Measurements from ENCODE around the gene GRHL1.

The GRHL1 gene

DNA sequence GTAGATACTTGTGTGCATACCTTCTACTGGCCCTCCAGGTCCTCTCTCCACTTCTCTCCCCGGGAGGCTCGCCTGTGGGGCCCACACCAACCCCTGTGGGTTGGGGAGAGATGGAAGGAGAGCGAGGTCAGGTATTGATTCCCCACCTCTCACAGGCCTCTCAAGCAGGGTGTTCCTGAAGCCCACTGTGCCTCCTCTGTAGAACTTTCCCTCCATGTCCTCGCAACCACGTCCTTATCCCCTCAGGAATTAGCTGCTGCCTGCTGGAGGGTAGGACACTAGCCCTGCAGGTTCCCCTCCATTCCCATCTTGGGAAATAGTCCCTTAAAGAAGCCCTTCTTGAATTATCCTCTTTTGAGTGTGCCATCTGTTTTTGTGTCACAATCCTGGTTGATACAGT lies 52.9 kb downstream of the GRHL1 start:
- Histone ChIP-seq H3K79me2 (ENCODE audit: low read length) (no peaks in the 10 kb centered on the region), H3K4me1 (ENCODE audit: low read length) (no peaks in the 10 kb centered on the region), H3K4me2 (ENCODE audit: low read depth, low read length) (no peak overlapping the region), H3F3A (ENCODE audit: insufficient read depth, low read length) (no peaks in the 10 kb centered on the region), H3K9me3 (replicated peaks; ENCODE audit: insufficient read depth, low read length) (no peaks in the 10 kb centered on the region), H3K9ac (ENCODE audit: low read length) (no peak overlapping the region), H2AFZ (ENCODE audit: low read length) (no peak overlapping the region), H3K27me3 (replicated peaks; ENCODE audit: insufficient read depth, low read length) (no peaks in the 10 kb centered on the region), H3K9me2 (replicated peaks; ENCODE audit: insufficient read depth, low read length) (no peaks in the 10 kb centered on the region), H3K36me3 (replicated peaks; ENCODE audit: insufficient read depth, low read length) (no peaks in the 10 kb centered on the region), H4K20me1 (ENCODE audit: insufficient read depth, low read length) (no peaks in the 10 kb centered on the region), H3K27ac (ENCODE audit: low read length) (no peak overlapping the region), H3K4me3 (ENCODE audit: low read length) (no peak overlapping the region)
- TF ChIP-seq, protein P1, sequence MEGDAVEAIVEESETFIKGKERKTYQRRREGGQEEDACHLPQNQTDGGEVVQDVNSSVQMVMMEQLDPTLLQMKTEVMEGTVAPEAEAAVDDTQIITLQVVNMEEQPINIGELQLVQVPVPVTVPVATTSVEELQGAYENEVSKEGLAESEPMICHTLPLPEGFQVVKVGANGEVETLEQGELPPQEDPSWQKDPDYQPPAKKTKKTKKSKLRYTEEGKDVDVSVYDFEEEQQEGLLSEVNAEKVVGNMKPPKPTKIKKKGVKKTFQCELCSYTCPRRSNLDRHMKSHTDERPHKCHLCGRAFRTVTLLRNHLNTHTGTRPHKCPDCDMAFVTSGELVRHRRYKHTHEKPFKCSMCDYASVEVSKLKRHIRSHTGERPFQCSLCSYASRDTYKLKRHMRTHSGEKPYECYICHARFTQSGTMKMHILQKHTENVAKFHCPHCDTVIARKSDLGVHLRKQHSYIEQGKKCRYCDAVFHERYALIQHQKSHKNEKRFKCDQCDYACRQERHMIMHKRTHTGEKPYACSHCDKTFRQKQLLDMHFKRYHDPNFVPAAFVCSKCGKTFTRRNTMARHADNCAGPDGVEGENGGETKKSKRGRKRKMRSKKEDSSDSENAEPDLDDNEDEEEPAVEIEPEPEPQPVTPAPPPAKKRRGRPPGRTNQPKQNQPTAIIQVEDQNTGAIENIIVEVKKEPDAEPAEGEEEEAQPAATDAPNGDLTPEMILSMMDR (IDR thresholded peaks at IDR 0.05; ENCODE audit: low read length): no peak
- no peak for DNase-seq

DNA sequence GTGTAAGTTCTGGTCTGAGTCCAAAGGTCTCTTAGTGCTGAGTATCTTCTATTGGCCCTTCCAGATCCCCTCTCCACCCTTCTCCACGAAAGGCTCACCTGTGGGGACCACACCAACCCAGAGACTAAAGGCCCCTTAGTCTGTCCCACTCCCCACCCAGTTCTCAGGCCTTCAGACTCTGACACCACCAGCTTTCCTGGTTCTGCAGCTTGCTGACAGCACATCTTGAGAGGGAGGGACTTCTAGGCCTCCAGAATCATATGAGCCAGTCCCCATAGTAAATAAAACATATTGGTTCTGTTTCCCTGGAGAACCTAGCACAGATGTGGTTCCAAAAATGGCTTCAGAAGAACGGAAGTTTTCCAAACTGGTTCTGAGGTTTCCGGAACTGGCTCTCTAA lies 53.3 kb downstream of the GRHL1 start:
- no peaks in the 10 kb centered on the region for H3K9me2 ChIP-seq (replicated peaks; ENCODE audit: insufficient read depth, low read length)
- TF ChIP-seq, protein P1 (IDR thresholded peaks at IDR 0.05; ENCODE audit: low read length): no peak
- TF ChIP-seq EZH2 (optimal IDR thresholded peaks at IDR 0.05; ENCODE audit: low read depth, low read length) (no peak), EZH2phosphoT487 (IDR thresholded peaks at IDR 0.05; ENCODE audit: low read length) (no peak)
- no peaks in the 10 kb centered on the region for H3K4me1 ChIP-seq (ENCODE audit: low read length)
- DNase-seq: no peak
- no peaks in the 10 kb centered on the region for H3F3A ChIP-seq (ENCODE audit: insufficient read depth, low read length)
- no peak overlapping the region for H2AFZ ChIP-seq (ENCODE audit: low read length)
- H3K27ac ChIP-seq (ENCODE audit: low read length): no peak overlapping the region
- H3K79me2 ChIP-seq (ENCODE audit: low read length): no peaks in the 10 kb centered on the region
- no peaks in the 10 kb centered on the region for H4K20me1 ChIP-seq (ENCODE audit: insufficient read depth, low read length)
- H3K36me3 ChIP-seq (replicated peaks; ENCODE audit: insufficient read depth, low read length): no peaks in the 10 kb centered on the region
- no peaks in the 10 kb centered on the region for H3K9me3 ChIP-seq (replicated peaks; ENCODE audit: insufficient read depth, low read length)
- H3K9ac ChIP-seq (ENCODE audit: low read length): no peak overlapping the region
- H3K27me3 ChIP-seq (replicated peaks; ENCODE audit: insufficient read depth, low read length): no peaks in the 10 kb centered on the region
- no peak overlapping the region for H3K4me2 ChIP-seq (ENCODE audit: low read depth, low read length)
- H3K4me3 ChIP-seq (ENCODE audit: low read length): no peak overlapping the region

DNA sequence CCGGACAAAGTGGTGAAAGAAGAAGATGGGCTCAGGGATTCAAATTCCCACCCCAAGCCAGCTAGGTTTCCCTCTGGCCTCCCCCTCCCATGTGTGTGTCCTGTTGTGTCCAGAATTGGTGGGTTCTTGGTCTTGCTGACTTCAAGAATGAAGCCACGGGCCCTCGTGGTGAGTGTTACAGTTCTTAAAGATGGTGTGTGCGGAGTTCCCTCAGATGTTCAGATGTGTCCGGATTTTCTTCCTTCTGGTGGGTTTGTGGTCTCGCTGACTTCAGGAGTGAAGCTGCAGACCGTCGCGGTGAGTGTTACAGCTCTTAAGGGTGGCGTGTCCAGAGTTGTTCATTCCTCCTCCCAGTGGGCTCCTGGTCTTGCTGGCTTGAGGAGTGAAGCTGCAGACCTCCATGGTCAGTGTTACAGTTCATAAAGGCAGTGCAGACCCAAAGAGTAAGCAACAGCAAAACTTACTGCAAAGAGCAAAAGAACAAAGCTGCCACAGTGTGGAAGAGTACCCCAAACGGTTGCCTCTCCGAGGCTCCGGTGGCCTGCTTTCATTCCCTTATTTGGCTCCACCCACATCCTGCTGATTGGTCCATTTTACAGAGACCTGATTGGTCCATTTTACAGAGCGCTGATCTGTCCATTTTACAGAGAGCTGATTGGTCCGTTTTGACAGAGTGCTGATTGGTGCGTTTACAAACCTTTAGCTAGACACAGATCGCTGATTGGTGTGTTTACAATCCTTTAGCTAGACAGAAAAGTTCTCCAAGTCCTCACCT lies 54.2 kb downstream of the GRHL1 start:
- Histone ChIP-seq H4K20me1 (ENCODE audit: insufficient read depth, low read length) (no peaks in the 10 kb centered on the region), H3K4me2 (ENCODE audit: low read depth, low read length) (no peak overlapping the region), H3K9me2 (replicated peaks; ENCODE audit: insufficient read depth, low read length) (no peaks in the 10 kb centered on the region), H3K79me2 (ENCODE audit: low read length) (no peaks in the 10 kb centered on the region), H3K9me3 (replicated peaks; ENCODE audit: insufficient read depth, low read length) (no peaks in the 10 kb centered on the region), H3K4me3 (ENCODE audit: low read length) (no peak overlapping the region), H3F3A (ENCODE audit: insufficient read depth, low read length) (no peaks in the 10 kb centered on the region), H3K36me3 (replicated peaks; ENCODE audit: insufficient read depth, low read length) (no peaks in the 10 kb centered on the region), H3K9ac (ENCODE audit: low read length) (no peak overlapping the region), H2AFZ (ENCODE audit: low read length) (no peak overlapping the region), H3K27ac (ENCODE audit: low read length) (no peak overlapping the region), H3K4me1 (ENCODE audit: low read length) (no peaks in the 10 kb centered on the region), H3K27me3 (replicated peaks; ENCODE audit: insufficient read depth, low read length) (no peaks in the 10 kb centered on the region)
- TF ChIP-seq EZH2 (optimal IDR thresholded peaks at IDR 0.05; ENCODE audit: low read depth, low read length) (no peak), EZH2phosphoT487 (IDR thresholded peaks at IDR 0.05; ENCODE audit: low read length) (no peak)
- TF ChIP-seq, protein P1 (IDR thresholded peaks at IDR 0.05; ENCODE audit: low read length): no peak
- no peak for DNase-seq
